GM23338 (cell line): ENCODE results near the gene PDE4D. TPM values are rescaled to one million over a fixed set of nuclear protein-coding genes. Genes with fewer than 3 reads are reported as not detected.

Experiments
- ATAC-seq: fragments of 200-7000 bp; cut with Tn5 transposase; 3 replicates; pipeline ENCODE4 v1.9.1; 2020
- DNase-seq: peaks from one replicate; pipeline ENCODE4 v3.0.0-alpha.2; 2015; ENCODE audit warnings: low spot score
- H2AFZ ChIP-seq: fragments of 200-600 bp; sonication (generic); 2 replicates; pipeline ENCODE4 v1.8.0; 2016; ENCODE audit warnings: antibody characterized with exemption, mild to moderate bottlenecking, moderate library complexity
- H3F3A ChIP-seq: fragments of 200-600 bp; sonication (generic); replicated peaks from 2 replicates; pipeline ENCODE4 v1.8.0; 2017; ENCODE audit warnings: antibody characterized with exemption, mixed run types, low read depth
- H3K27ac ChIP-seq: fragments of 200-600 bp; sonication (generic); 2 replicates; pipeline ENCODE4 v1.6.1; 2016; ENCODE audit warnings: low read depth
- H3K27me3 ChIP-seq: fragments of 200-600 bp; sonication (generic); 2 replicates; pipeline ENCODE4 v1.8.0; 2016; ENCODE audit warnings: mild to moderate bottlenecking, mixed run types, moderate library complexity; ENCODE audit not compliant: insufficient read depth
- H3K36me3 ChIP-seq: fragments of 200-600 bp; sonication (generic); 2 replicates; pipeline ENCODE4 v1.8.0; 2016; ENCODE audit warnings: mild to moderate bottlenecking; ENCODE audit not compliant: insufficient read depth
- H3K4me1 ChIP-seq: fragments of 200-600 bp; sonication (generic); 2 replicates; pipeline ENCODE4 v1.8.0; 2016; ENCODE audit warnings: mild to moderate bottlenecking, moderate library complexity; ENCODE audit not compliant: insufficient read depth
- H3K4me2 ChIP-seq: fragments of 200-600 bp; sonication (generic); 2 replicates; pipeline ENCODE4 v1.7.1; 2017; ENCODE audit warnings: mixed run types
- H3K4me3 ChIP-seq: fragments of 200-600 bp; sonication (generic); 2 replicates; pipeline ENCODE4 v1.6.1; 2016; ENCODE audit warnings: mixed run types
- H3K79me2 ChIP-seq: fragments of 200-600 bp; sonication (generic); replicated peaks from 2 replicates; pipeline ENCODE4 v1.8.0; 2017; ENCODE audit warnings: mild to moderate bottlenecking; ENCODE audit not compliant: insufficient read depth
- H3K9me2 ChIP-seq: fragments of 200-600 bp; sonication (generic); 2 replicates; pipeline ENCODE4 v1.8.0; 2017; ENCODE audit not compliant: insufficient read depth
- H4K20me1 ChIP-seq: fragments of 200-600 bp; sonication (generic); replicated peaks from 2 replicates; pipeline ENCODE4 v1.8.0; 2017; ENCODE audit warnings: mild to moderate bottlenecking; ENCODE audit not compliant: insufficient read depth
- H3K27ac Mint-ChIP-seq: 2 replicates; pipeline ENCODE4 v1.8.0; 2020; ENCODE audit warnings: inconsistent platforms, mild to moderate bottlenecking, moderate library complexity, mixed read lengths
- H3K27me3 Mint-ChIP-seq: 3 replicates; pipeline ENCODE4 v1.8.0; 2022; ENCODE audit warnings: low read depth, mild to moderate bottlenecking, moderate library complexity, mixed read lengths, inconsistent platforms; ENCODE audit not compliant: insufficient read depth, poor library complexity
- H3K36me3 Mint-ChIP-seq: 3 replicates; pipeline ENCODE4 v1.8.0; 2021; ENCODE audit warnings: low read depth, mild to moderate bottlenecking, inconsistent platforms, moderate library complexity, mixed read lengths
- H3K4me1 Mint-ChIP-seq: 3 replicates; pipeline ENCODE4 v1.8.0; 2020; ENCODE audit warnings: mild to moderate bottlenecking, inconsistent platforms, mixed read lengths
- H3K4me3 Mint-ChIP-seq: 3 replicates; pipeline ENCODE4 v1.8.0; 2021; ENCODE audit warnings: moderate library complexity, mild to moderate bottlenecking, inconsistent platforms, mixed read lengths
- H3K9me3 Mint-ChIP-seq: 3 replicates; pipeline ENCODE4 v1.8.0; 2020; ENCODE audit warnings: moderate library complexity, mild to moderate bottlenecking, inconsistent platforms, mixed read lengths
- CREB1 ChIP-seq: fragments of 250-450 bp; sonication (Bioruptor Pico); IDR thresholded peaks from 2 replicates; pipeline ENCODE4 v1.5.0; 2020; ENCODE audit warnings: low read depth, mild to moderate bottlenecking, moderate library complexity
- EZH2 ChIP-seq: fragments of 200-600 bp; sonication (generic); IDR thresholded peaks from one replicate; pipeline ENCODE4 v1.8.0; 2017; ENCODE audit warnings: antibody characterized with exemption, mild to moderate bottlenecking, low read depth; ENCODE audit not compliant: unreplicated experiment
- EZH2phosphoT487 ChIP-seq: fragments of 200-600 bp; sonication (generic); IDR thresholded peaks from one replicate; pipeline ENCODE4 v1.8.1; 2018; ENCODE audit warnings: antibody characterized with exemption; ENCODE audit not compliant: unreplicated experiment
- JUNB ChIP-seq: IDR thresholded peaks from one replicate; pipeline ENCODE4 v1.6.1; 2016; ENCODE audit warnings: antibody characterized with exemption; ENCODE audit not compliant: unreplicated experiment
- NANOG ChIP-seq: IDR thresholded peaks from 2 replicates; pipeline ENCODE4 v1.6.1; 2016; ENCODE audit warnings: antibody characterized with exemption, borderline replicate concordance
- POLR2AphosphoS5 ChIP-seq: IDR thresholded peaks from 2 replicates; pipeline ENCODE4 v1.6.1; 2016; ENCODE audit warnings: antibody characterized with exemption, low read depth
- STAT1 ChIP-seq: IDR thresholded peaks from one replicate; pipeline ENCODE4 v1.6.1; 2016; ENCODE audit warnings: antibody characterized with exemption; ENCODE audit not compliant: unreplicated experiment
- ZNF114 ChIP-seq: fragments of 250-450 bp; sonication (Bioruptor Pico); IDR thresholded peaks from 2 replicates; pipeline ENCODE4 v1.5.0; 2020; ENCODE audit warnings: mild to moderate bottlenecking, moderate library complexity
- ZNF331 ChIP-seq: fragments of 250-450 bp; sonication (Bioruptor Pico); IDR thresholded peaks from 2 replicates; pipeline ENCODE4 v1.5.0; 2020; ENCODE audit warnings: low read depth, mild to moderate bottlenecking, moderate library complexity
- polyA plus RNA-seq: library from polyadenylated mRNA; unstranded; fragments of >200 nt; fragmentation: Nextera tagmentation; extraction: Ambion mirVana; gene quantifications from 2 replicates; pipeline ENCODE4 v1.2.1, GENCODE V29; 2016
- total RNA-seq: library from RNA; depleted of rRNA; stranded (reverse); fragments of >200 nt; shearing (Covaris generic); gene quantifications from 2 replicates; pipeline ENCODE4 v1.2.3, GENCODE V29; 2014
- TF ChIP-seq, protein P1 (sequence below): IDR thresholded peaks from 2 replicates; pipeline ENCODE4 v1.6.1; 2016; ENCODE audit warnings: antibody characterized with exemption
- TF ChIP-seq, protein P2 (sequence below), 2 experiments: fragments of 200-600 bp in 1 of 2; sonication (generic) in 1 of 2; conservative IDR thresholded peaks; 2 replicates each; pipeline versions ENCODE4 v1.5.1 to v1.6.1; 2016 to 2017; ENCODE audit warnings: antibody characterized with exemption in 2 of 2, low read depth in 2 of 2, mild to moderate bottlenecking in 2 of 2, moderate library complexity in 1 of 2
- TF ChIP-seq, protein P3 (sequence below): IDR thresholded peaks from one replicate; pipeline ENCODE4 v1.6.1; 2018; ENCODE audit warnings: antibody characterized with exemption; ENCODE audit not compliant: unreplicated experiment
- TF ChIP-seq, protein P4 (sequence below): fragments of 250-450 bp; sonication (Bioruptor Pico); IDR thresholded peaks from 2 replicates; pipeline ENCODE4 v1.5.0; 2020; ENCODE audit warnings: mild to moderate bottlenecking, moderate library complexity

Gene PDE4D
- total and polyA plus RNA-seq, 2 experiments from 2014 or later = 2.1 to 4.7 TPM

DNA sequence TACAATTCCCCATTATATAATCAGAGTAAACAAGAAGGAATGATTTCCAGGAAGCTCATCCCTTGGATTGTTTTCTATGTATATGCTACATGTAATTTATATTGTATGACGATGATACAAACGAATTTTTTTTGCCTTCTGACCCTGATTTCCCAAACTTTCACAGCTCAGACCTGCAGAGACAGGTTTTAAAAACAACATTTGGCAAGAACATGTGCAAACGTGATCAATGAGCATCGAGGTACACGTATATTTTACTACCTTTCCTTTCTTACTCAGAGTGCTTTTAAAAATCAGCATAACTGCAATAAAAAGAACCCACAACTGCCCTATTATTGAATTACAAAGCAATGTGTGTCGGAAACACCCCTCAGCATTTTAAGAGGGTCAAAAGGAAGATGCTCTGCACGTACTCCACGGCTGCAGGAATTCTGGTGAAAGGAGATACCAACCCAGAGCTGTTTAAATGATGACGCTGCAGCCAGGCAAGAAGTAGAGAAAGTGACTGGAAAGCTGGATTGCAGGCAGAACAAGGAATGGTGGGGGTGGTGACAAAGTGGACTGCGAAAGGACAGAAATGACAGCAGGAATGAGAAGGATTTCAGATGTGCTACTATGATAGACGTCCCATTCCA is 777.2 kb downstream of the PDE4D start:
- Mint-ChIP-seq H3K4me1 (peaks cover 6% of the 10 kb centered on the region; the same call in 2 of the 3 replicates), H3K27ac (no peak overlapping the region), H3K36me3 (no peaks in the 10 kb centered on the region), H3K27me3 (no peaks in the 10 kb centered on the region), H3K9me3 (no peaks in the 10 kb centered on the region), H3K4me3 (no peak overlapping the region)
- no peaks in the 10 kb centered on the region for H4K20me1 ChIP-seq
- no peak for ATAC-seq
- H3K27me3 ChIP-seq = no peaks in the 10 kb centered on the region
- TF ChIP-seq, protein P1, sequence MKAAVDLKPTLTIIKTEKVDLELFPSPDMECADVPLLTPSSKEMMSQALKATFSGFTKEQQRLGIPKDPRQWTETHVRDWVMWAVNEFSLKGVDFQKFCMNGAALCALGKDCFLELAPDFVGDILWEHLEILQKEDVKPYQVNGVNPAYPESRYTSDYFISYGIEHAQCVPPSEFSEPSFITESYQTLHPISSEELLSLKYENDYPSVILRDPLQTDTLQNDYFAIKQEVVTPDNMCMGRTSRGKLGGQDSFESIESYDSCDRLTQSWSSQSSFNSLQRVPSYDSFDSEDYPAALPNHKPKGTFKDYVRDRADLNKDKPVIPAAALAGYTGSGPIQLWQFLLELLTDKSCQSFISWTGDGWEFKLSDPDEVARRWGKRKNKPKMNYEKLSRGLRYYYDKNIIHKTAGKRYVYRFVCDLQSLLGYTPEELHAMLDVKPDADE = no peak
- TF ChIP-seq ZNF331 (CRISPR knock-in tag) (no peak), JUNB (no peak), ZNF114 (CRISPR knock-in tag) (no peak), STAT1 (no peak), EZH2 (no peak), POLR2AphosphoS5 (no peak), CREB1 (CRISPR knock-in tag) (no peak), NANOG (no peak), EZH2phosphoT487 (no peak)
- TF ChIP-seq, protein P2, sequence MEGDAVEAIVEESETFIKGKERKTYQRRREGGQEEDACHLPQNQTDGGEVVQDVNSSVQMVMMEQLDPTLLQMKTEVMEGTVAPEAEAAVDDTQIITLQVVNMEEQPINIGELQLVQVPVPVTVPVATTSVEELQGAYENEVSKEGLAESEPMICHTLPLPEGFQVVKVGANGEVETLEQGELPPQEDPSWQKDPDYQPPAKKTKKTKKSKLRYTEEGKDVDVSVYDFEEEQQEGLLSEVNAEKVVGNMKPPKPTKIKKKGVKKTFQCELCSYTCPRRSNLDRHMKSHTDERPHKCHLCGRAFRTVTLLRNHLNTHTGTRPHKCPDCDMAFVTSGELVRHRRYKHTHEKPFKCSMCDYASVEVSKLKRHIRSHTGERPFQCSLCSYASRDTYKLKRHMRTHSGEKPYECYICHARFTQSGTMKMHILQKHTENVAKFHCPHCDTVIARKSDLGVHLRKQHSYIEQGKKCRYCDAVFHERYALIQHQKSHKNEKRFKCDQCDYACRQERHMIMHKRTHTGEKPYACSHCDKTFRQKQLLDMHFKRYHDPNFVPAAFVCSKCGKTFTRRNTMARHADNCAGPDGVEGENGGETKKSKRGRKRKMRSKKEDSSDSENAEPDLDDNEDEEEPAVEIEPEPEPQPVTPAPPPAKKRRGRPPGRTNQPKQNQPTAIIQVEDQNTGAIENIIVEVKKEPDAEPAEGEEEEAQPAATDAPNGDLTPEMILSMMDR (conservative IDR thresholded peaks at IDR 0.05; ENCODE audit: low read depth in 2 of 2) = no peak
- TF ChIP-seq, protein P3, sequence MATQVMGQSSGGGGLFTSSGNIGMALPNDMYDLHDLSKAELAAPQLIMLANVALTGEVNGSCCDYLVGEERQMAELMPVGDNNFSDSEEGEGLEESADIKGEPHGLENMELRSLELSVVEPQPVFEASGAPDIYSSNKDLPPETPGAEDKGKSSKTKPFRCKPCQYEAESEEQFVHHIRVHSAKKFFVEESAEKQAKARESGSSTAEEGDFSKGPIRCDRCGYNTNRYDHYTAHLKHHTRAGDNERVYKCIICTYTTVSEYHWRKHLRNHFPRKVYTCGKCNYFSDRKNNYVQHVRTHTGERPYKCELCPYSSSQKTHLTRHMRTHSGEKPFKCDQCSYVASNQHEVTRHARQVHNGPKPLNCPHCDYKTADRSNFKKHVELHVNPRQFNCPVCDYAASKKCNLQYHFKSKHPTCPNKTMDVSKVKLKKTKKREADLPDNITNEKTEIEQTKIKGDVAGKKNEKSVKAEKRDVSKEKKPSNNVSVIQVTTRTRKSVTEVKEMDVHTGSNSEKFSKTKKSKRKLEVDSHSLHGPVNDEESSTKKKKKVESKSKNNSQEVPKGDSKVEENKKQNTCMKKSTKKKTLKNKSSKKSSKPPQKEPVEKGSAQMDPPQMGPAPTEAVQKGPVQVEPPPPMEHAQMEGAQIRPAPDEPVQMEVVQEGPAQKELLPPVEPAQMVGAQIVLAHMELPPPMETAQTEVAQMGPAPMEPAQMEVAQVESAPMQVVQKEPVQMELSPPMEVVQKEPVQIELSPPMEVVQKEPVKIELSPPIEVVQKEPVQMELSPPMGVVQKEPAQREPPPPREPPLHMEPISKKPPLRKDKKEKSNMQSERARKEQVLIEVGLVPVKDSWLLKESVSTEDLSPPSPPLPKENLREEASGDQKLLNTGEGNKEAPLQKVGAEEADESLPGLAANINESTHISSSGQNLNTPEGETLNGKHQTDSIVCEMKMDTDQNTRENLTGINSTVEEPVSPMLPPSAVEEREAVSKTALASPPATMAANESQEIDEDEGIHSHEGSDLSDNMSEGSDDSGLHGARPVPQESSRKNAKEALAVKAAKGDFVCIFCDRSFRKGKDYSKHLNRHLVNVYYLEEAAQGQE = no peak
- TF ChIP-seq, protein P4, sequence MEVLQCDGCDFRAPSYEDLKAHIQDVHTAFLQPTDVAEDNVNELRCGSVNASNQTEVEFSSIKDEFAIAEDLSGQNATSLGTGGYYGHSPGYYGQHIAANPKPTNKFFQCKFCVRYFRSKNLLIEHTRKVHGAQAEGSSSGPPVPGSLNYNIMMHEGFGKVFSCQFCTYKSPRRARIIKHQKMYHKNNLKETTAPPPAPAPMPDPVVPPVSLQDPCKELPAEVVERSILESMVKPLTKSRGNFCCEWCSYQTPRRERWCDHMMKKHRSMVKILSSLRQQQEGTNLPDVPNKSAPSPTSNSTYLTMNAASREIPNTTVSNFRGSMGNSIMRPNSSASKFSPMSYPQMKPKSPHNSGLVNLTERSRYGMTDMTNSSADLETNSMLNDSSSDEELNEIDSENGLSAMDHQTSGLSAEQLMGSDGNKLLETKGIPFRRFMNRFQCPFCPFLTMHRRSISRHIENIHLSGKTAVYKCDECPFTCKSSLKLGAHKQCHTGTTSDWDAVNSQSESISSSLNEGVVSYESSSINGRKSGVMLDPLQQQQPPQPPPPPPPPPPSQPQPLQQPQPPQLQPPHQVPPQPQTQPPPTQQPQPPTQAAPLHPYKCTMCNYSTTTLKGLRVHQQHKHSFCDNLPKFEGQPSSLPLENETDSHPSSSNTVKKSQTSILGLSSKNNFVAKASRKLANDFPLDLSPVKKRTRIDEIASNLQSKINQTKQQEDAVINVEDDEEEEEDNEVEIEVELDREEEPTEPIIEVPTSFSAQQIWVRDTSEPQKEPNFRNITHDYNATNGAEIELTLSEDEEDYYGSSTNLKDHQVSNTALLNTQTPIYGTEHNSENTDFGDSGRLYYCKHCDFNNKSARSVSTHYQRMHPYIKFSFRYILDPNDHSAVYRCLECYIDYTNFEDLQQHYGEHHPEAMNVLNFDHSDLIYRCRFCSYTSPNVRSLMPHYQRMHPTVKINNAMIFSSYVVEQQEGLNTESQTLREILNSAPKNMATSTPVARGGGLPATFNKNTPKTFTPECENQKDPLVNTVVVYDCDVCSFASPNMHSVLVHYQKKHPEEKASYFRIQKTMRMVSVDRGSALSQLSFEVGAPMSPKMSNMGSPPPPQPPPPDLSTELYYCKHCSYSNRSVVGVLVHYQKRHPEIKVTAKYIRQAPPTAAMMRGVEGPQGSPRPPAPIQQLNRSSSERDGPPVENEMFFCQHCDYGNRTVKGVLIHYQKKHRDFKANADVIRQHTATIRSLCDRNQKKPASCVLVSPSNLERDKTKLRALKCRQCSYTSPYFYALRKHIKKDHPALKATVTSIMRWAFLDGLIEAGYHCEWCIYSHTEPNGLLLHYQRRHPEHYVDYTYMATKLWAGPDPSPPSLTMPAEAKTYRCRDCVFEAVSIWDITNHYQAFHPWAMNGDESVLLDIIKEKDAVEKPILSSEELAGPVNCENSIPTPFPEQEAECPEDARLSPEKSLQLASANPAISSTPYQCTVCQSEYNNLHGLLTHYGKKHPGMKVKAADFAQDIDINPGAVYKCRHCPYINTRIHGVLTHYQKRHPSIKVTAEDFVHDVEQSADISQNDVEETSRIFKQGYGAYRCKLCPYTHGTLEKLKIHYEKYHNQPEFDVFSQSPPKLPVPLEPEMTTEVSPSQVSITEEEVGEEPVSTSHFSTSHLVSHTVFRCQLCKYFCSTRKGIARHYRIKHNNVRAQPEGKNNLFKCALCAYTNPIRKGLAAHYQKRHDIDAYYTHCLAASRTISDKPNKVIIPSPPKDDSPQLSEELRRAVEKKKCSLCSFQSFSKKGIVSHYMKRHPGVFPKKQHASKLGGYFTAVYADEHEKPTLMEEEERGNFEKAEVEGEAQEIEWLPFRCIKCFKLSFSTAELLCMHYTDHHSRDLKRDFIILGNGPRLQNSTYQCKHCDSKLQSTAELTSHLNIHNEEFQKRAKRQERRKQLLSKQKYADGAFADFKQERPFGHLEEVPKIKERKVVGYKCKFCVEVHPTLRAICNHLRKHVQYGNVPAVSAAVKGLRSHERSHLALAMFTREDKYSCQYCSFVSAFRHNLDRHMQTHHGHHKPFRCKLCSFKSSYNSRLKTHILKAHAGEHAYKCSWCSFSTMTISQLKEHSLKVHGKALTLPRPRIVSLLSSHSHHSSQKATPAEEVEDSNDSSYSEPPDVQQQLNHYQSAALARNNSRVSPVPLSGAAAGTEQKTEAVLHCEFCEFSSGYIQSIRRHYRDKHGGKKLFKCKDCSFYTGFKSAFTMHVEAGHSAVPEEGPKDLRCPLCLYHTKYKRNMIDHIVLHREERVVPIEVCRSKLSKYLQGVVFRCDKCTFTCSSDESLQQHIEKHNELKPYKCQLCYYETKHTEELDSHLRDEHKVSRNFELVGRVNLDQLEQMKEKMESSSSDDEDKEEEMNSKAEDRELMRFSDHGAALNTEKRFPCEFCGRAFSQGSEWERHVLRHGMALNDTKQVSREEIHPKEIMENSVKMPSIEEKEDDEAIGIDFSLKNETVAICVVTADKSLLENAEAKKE (CRISPR knock-in tag) = no peak
- peak overlapping the region; percentile 85 for H2AFZ ChIP-seq
- H3K4me3 ChIP-seq = no peak overlapping the region
- H3K27ac ChIP-seq = no peak overlapping the region
- H3K4me2 ChIP-seq = 0 out of 2 replicates have a peak overlapping the region, but pooled peaks have one; percentile 27
- H3K36me3 ChIP-seq = no peaks in the 10 kb centered on the region
- DNase-seq = no peak
- H3K9me2 ChIP-seq = no peaks in the 10 kb centered on the region
- H3K79me2 ChIP-seq = no peaks in the 10 kb centered on the region
- no peaks in the 10 kb centered on the region for H3F3A ChIP-seq
- H3K4me1 ChIP-seq = peaks cover 7% of the 10 kb centered on the region; the same call in 1 of the 2 replicates
